ENCODE measurements around the gene WDR20. TPM values are rescaled to one million over a fixed set of nuclear protein-coding genes. Genes with fewer than 3 reads are reported as not detected.

WDR20 gene
- total and polyA plus RNA-seq, 5 experiments from 2014 or later, result 11.3 to 56.9 (median 15.0) TPM

DNA sequence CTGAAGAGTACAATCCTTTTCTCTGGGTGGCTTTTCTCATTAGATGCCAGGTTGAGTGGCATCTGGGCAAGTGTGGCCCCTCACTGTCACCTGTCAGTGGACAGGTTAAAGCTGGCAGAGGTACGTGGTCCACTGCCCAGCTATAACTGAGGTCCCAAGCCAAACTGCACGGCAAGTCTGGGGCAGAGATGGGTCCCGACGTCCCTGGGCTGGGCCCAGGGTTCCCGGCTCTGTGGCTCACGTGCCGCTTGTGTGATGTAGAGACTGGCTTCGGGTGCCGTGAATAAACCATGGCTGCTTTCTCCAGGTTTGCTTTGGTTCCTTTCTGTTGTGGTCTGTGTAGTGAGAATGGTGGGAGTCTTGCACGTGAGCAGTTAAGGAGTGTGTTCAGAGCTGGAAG, 77.7 kb downstream of the WDR20 start:
- ATAC-seq (no peak), DNase-seq (no peak)
- Mint-ChIP-seq H3K9me3 (no peaks in the 10 kb centered on the region), H3K4me3 (no peak overlapping the region), H3K36me3 (peaks cover 0 to 14% (median 0%) of the 10 kb centered on the region in 3 donors), H3K27ac (peak overlapping the region in 3 of 10 donors; percentile 3 to 55 (median 33)), H3K27me3 (no peaks in the 10 kb centered on the region), H3K4me1 (peaks cover 0 to 5% (median 0%) of the 10 kb centered on the region in 4 donors)
- POLR2A ChIA-PET, result no interaction called here

DNA sequence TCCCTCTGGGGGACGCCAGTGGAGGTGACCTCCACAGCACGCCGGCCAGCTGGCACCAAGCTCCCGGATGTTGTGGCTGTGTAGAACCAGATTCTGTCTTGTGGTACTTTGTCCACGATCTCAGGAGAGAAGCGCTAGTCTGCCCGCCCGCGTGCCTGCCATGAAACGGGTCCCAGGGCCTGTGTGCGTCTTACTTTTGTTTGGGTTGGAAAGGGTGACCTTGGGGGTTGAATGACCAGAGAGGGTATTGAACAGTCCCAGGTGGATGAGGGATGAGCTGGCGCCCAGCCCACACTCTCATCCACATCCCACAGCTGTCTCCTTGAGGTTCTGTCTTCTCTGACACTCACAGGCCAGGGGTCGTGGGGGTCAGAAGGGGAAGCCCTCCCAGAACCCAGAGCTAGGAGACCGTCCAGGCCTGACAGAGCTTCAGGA, 78.3 kb downstream of the WDR20 start:
- peaks cover 0 to 5% (median 0%) of the 10 kb centered on the region in 4 donors for H3K4me1 Mint-ChIP-seq
- no peaks in the 10 kb centered on the region for H3K9me3 Mint-ChIP-seq
- POLR2A ChIA-PET, result no interaction called here
- peaks cover 0 to 15% (median 0%) of the 10 kb centered on the region in 3 donors for H3K36me3 Mint-ChIP-seq
- no peaks in the 10 kb centered on the region for H3K27me3 Mint-ChIP-seq
- no peak overlapping the region for H3K4me3 Mint-ChIP-seq
- no peak for DNase-seq
- no peak for ATAC-seq
- peak overlapping the region in 4 of 10 donors; percentile 7 to 86 (median 32) for H3K27ac Mint-ChIP-seq

DNA sequence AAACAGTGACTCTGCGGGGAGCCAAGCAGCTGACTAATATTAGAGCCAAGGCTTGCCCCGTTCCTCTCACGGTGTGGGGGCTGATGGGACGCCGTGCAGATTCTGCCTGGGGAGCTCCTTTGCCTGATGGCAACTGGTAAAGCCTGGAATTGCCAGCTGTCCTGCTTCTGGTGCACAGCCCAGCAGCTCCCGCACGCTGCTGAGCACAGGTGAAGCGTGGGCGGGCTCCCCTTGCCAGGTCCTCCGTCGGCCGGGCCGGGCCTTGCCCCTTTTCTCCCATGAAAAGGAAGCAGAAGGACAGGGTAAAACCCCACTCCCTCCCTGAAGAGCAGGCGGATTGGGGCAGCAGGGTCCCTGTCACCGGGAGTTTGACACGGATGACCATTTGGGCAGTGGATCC, 79.0 kb downstream of the WDR20 start:
- POLR2A ChIA-PET, result no interaction called here
- Mint-ChIP-seq H3K9me3 (no peaks in the 10 kb centered on the region), H3K36me3 (peaks cover 0 to 15% (median 1%) of the 10 kb centered on the region in 3 donors), H3K27me3 (no peaks in the 10 kb centered on the region), H3K4me3 (no peak overlapping the region), H3K4me1 (peaks cover 0 to 5% (median 0%) of the 10 kb centered on the region in 4 donors), H3K27ac (peak overlapping the region in 1 of 10 donors; percentile 24)
- no peak for DNase-seq
- ATAC-seq, result no peak

DNA sequence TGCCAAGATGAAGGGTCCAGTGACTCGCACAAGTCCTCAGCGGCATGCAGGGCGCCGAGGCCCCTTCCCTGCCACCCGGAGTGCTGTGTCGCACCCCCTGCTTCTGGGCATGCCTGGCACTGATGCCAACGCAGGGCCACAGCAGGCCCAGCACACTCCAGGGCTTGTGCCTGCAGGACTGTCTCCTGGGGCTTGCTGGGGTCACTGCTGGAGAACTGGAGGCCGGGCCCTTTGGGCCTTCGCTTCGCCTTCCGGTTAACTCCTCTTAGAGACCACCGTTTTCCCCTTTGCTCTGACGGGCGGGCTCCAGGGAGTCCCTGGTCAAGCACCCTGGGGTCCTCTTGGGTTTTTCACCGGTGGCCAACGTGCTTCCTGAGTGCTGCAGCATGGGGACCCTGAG, 79.6 kb downstream of the WDR20 start:
- POLR2A ChIA-PET, result no interaction called here
- H3K4me1 Mint-ChIP-seq, result peaks cover 0 to 5% (median 0%) of the 10 kb centered on the region in 4 donors
- ATAC-seq (no peak), DNase-seq (no peak)
- H3K4me3 Mint-ChIP-seq, result no peak overlapping the region
- H3K9me3 Mint-ChIP-seq, result no peaks in the 10 kb centered on the region
- H3K27me3 Mint-ChIP-seq, result no peaks in the 10 kb centered on the region
- peak overlapping the region in 3 of 10 donors; percentile 20 to 56 (median 20) for H3K27ac Mint-ChIP-seq
- H3K36me3 Mint-ChIP-seq, result peaks cover 0 to 18% (median 3%) of the 10 kb centered on the region in 3 donors

DNA sequence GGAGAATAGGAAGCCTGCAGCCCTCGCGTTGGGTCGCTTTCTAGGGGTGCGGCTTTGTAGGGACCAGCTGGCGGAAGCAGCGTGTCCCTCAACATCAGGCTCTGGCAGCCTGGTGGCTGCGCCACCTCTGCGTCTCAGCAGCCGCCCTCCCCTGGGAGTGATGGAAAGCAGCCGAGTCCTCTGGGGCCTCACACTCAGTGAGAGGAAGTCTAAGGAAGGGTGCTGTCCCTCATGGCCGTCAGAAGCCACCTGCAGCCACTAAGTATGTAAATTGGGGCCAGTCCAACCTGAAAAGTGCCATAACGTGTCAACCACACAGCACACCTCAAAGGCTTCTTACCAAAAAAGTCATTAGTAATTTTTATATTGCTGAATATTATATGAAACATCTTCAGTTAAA, 80.3 kb downstream of the WDR20 start:
- peak overlapping the region in 2 of 10 donors; percentile 20 to 40 for H3K27ac Mint-ChIP-seq
- ATAC-seq, result no peak
- POLR2A ChIA-PET, result no interaction called here

DNA sequence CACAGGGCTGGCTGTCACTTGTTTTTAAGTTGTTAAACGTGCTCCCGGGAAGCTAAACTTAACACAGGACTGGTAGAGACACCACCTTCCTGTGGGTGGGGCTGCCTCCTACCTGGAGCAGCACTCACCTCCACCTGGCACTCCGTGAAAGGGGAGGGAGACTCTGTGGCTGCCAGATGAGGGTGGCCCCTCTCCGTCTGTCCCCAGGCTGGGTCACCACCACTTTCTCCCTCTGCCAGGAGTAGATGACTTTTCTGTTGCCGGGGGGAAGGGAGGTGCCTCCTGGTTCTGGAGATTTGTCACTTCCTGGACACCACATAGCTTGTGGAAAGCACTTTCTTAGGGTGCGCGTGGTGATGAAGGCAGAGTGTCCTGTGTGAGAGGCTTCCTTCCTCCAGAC, 81.3 kb downstream of the WDR20 start:
- H3K36me3 Mint-ChIP-seq, result peaks cover 0 to 17% (median 5%) of the 10 kb centered on the region in 3 donors
- peaks cover 0 to 6% (median 1%) of the 10 kb centered on the region in 4 donors for H3K4me1 Mint-ChIP-seq
- no peaks in the 10 kb centered on the region for H3K27me3 Mint-ChIP-seq
- no peak overlapping the region for H3K4me3 Mint-ChIP-seq
- no peak for ATAC-seq
- H3K9me3 Mint-ChIP-seq, result no peaks in the 10 kb centered on the region
- POLR2A ChIA-PET, result no interaction called here
- no peak for DNase-seq
- peak overlapping the region in 2 of 10 donors; percentile 31 to 59 for H3K27ac Mint-ChIP-seq

More for the DNA sequence above, 80.3 kb downstream of the WDR20 start:
- Mint-ChIP-seq H3K9me3 (no peaks in the 10 kb centered on the region), H3K27me3 (no peaks in the 10 kb centered on the region), H3K36me3 (peaks cover 0 to 17% (median 5%) of the 10 kb centered on the region in 3 donors), H3K4me1 (peaks cover 0 to 5% (median 0%) of the 10 kb centered on the region in 4 donors), H3K4me3 (no peak overlapping the region)
- DNase-seq, result no peak

DNA sequence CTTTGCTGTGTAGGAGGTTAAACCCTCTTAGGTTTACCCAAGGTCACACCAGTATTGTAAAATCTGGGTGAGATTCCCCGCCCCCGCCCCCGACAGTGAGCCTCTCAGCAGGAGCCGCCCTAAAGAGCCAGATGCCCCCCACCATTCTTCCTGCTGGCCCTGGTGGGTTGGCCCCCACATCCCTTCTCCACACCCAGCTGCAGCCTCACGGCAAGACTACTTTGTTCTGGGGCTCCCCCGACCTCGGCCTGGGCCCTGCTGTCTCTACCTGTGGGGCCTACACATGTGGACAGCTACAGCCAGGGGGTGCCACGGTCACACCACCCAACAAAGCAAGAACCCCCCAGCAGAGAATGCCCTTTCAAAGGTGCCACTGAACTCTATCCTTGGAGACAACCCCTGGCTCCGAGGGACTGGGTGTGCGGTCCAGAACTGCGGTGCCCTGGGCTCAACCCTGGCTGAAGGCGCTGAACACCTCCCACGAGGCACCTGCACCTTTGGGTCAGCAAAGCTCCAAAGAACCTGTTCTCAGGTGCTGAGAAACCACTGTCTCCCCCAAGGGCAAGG, 82.4 kb downstream of the WDR20 start:
- H3K4me3 Mint-ChIP-seq, result no peak overlapping the region
- ATAC-seq, result no peak
- peaks cover 0 to 17% (median 5%) of the 10 kb centered on the region in 3 donors for H3K36me3 Mint-ChIP-seq
- H3K9me3 Mint-ChIP-seq, result no peaks in the 10 kb centered on the region
- peaks cover 0 to 7% (median 1%) of the 10 kb centered on the region in 4 donors for H3K4me1 Mint-ChIP-seq
- DNase-seq, result no peak
- POLR2A ChIA-PET, result no interaction called here
- H3K27ac Mint-ChIP-seq, result peak overlapping the region in 2 of 10 donors; percentile 40 to 43
- no peaks in the 10 kb centered on the region for H3K27me3 Mint-ChIP-seq

DNA sequence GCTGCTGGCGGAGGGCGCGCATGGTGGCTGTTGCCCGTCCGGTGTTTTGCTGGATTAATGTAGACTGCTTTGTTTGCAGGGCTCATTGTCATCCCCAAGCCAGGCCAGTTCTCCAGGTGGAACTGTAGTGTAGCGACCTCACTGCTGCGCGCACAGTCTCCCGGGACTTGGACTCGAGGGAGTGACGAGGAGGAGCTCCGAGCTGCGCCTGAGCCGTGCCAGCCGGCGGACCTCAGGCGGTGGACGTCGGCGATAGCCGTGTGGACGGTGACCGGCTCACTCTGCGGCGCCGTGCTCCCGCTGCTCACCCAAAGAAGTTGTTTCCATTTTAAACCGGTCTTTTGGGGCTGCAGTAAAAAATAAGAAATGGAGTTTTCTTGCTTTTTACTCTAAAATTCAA, 83.1 kb downstream of the WDR20 start:
- no peak for ATAC-seq
- Mint-ChIP-seq H3K4me3 (no peak overlapping the region), H3K9me3 (no peaks in the 10 kb centered on the region), H3K27me3 (no peaks in the 10 kb centered on the region), H3K36me3 (peaks cover 0 to 17% (median 5%) of the 10 kb centered on the region in 3 donors), H3K4me1 (peaks cover 0 to 4% (median 1%) of the 10 kb centered on the region in 4 donors), H3K27ac (peak overlapping the region in 2 of 10 donors; percentile 2 to 5)
- POLR2A ChIA-PET, result no interaction called here
- DNase-seq, result no peak

DNA sequence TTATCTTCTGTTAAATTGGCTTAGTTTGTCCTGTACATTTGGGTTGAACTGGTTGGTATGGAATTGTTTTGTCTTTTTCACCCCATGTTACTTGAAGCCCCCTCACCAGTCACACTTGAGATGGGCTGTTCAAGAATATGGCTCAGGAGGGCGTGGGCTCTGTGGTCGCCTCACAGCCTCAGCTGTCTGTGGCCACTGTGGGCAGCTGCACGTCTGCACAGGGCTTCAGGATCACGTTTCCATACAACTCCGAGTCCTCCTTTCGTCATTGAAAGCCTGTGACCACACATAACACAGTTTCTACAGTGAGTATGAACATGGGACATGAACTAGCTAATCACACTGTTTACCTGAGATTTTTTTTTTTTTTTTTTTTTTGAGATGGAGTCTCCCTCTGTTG, 84.0 kb downstream of the WDR20 start:
- Mint-ChIP-seq H3K9me3 (no peaks in the 10 kb centered on the region), H3K27me3 (no peaks in the 10 kb centered on the region), H3K4me3 (no peak overlapping the region), H3K4me1 (peaks cover 0 to 4% (median 1%) of the 10 kb centered on the region in 4 donors), H3K27ac (no peak overlapping the region), H3K36me3 (peaks cover 0 to 17% (median 5%) of the 10 kb centered on the region in 3 donors)
- POLR2A ChIA-PET, result no interaction called here
- ATAC-seq (no peak), DNase-seq (no peak)

DNA sequence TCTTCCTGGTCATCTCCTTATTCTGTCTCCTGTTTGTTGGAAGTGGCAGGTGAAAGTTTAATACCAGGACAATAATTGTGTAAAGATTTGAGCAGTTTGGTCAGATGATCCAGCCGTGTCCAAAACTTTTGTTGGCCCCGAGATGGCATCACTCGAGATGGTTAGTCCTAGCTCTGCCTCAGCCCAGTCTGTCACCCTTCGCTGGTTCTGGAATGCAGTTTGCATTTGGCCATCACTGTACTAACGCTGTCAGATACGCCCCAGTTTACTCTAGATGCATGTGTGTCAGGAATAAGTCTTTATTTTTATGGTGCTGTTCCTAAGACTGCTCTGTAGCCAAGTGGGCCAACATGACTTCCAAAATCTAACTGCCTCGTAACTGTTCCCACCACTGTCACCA, 85.7 kb downstream of the WDR20 start:
- Mint-ChIP-seq H3K36me3 (peaks cover 0 to 13% (median 5%) of the 10 kb centered on the region in 3 donors), H3K9me3 (no peaks in the 10 kb centered on the region), H3K27me3 (no peaks in the 10 kb centered on the region), H3K4me3 (no peak overlapping the region), H3K27ac (peak overlapping the region in 3 of 10 donors; percentile 10 to 11 (median 11)), H3K4me1 (peaks cover 0 to 3% (median 1%) of the 10 kb centered on the region in 4 donors)
- ATAC-seq, result no peak
- POLR2A ChIA-PET, result no interaction called here
- no peak for DNase-seq

DNA sequence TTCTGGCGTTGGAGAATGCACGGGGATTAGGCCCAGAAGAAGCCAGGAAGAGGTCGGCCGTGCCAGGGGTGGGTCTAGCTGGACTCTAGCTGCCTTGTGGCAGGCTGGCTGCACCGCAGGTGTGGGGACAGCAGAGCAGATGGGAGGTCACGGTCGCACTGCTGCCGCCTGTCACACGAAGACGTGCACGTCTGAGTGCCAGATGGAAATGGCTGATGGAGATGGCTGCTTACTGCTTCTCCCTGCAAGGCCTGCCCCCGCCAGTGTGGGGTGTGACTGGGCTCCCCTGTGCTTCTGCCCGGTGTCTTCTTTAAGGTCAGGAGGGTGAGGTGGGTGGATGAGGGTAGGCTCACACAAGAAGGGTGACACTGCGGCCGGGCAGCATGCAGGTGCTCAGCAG, 86.2 kb downstream of the WDR20 start:
- POLR2A ChIA-PET, result no interaction called here
- H3K4me3 Mint-ChIP-seq, result no peak overlapping the region
- H3K36me3 Mint-ChIP-seq, result peaks cover 0 to 12% (median 5%) of the 10 kb centered on the region in 3 donors
- ATAC-seq (no peak), DNase-seq (no peak)
- no peaks in the 10 kb centered on the region for H3K9me3 Mint-ChIP-seq
- peak overlapping the region in 2 of 10 donors; percentile 38 to 65 for H3K27ac Mint-ChIP-seq
- no peaks in the 10 kb centered on the region for H3K27me3 Mint-ChIP-seq
- H3K4me1 Mint-ChIP-seq, result peaks cover 0 to 3% (median 1%) of the 10 kb centered on the region in 4 donors

DNA sequence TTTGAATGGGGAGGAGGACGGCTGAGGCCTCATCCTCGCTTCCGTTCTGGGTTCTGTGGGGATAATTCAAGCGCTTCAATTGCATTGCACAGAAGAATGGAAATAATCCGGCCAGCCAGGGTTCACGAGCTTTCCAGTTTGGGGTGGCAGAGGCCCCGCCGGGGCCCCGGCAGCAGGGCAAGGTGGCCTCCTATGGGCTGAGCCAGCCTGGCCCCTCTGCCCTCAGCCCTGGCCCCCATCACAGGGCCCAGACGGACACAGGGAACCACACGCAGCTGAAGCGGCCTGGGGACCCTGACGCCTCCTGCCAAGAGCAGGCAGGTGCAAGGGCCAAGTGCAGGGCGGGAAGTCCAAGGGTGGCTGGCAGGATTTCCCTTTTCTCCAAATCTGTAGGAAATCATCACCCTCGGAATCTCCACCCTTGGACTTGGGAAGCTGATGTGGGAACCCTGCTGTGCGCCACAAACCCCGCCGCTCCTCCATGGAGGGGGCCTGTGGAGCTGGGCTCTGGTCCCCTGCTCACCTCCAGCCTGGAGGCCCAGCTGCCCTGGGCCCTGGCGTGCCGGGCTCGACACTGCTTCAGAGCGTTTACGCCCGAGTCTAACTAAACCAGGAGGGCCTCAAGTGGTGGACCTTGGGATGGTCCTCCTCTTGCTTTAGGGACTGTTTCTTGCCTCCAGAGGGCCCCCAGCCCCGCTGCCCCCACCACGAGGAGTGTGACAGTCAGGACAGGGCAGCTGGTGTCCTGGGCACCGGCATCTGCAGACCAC, 86.8 kb downstream of the WDR20 start:
- H3K36me3 Mint-ChIP-seq, result peaks cover 0 to 11% (median 5%) of the 10 kb centered on the region in 3 donors
- ATAC-seq, result no peak
- no peak overlapping the region for H3K4me3 Mint-ChIP-seq
- peaks cover 0 to 3% (median 1%) of the 10 kb centered on the region in 4 donors for H3K4me1 Mint-ChIP-seq
- DNase-seq, result no peak
- H3K9me3 Mint-ChIP-seq, result no peaks in the 10 kb centered on the region
- peak overlapping the region in 1 of 10 donors; percentile 65 for H3K27ac Mint-ChIP-seq
- H3K27me3 Mint-ChIP-seq, result no peaks in the 10 kb centered on the region
- POLR2A ChIA-PET, result no interaction called here
